LNCAP (cell line): ENCODE measurements around the gene PTPN5.

Source experiments
- CTCF ChIP-seq: fragments of 450-650 bp; IDR thresholded peaks from 2 replicates; pipeline ENCODE4 v1.5.1; 2017; ENCODE audit warnings: mild to moderate bottlenecking

PTPN5 gene

GRCh38 chr11:18748766-18749365 is 42.7 kb downstream of the PTPN5 start:
- TF ChIP-seq CTCF, result no peak

DNA sequence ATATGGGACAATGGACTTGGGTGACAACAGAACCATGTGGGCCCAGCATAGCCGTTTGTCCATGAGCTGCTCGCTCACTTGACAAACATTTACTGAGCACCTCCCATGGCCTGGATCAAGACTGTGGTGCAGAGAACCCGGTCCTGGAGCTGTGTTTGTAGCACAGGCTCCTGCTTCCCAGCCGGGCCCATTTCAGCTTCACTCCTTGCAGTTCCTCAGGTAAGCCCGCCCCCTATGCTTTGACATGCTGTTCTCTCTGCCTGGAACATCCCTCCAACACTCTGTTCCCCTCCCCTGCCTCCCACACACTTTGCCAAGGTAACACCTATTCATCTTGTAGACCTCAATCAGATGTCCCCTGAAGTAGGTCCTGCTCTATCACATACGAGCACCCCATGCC is 46.3 kb downstream of the PTPN5 start:
- no peak for TF ChIP-seq CTCF

- TF ChIP-seq CTCF, result no peak
Observed at GRCh38 chr11:18743900-18744514, 47.6 kb downstream of the PTPN5 start.

DNA sequence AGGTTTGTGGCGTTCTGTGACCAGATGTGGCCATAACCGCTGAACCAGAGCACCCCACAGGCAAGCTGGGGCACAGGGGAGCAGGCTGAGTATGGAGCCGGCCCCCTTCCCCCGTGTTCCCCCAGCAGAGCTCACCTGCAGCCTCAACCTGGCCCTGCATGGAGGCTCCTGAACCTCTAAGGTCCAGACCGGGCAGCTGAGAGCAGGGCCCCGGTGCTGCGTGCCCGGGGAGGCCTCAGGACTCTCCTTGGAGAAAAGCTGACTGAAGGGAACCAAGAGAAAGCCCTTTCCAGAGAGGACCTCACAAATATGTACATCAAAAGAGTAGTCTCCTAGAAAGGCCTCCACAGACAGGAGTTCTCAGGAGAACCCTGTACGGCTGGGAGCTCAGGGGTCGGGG is 48.2 kb downstream of the PTPN5 start:
- TF ChIP-seq CTCF, result no peak

DNA sequence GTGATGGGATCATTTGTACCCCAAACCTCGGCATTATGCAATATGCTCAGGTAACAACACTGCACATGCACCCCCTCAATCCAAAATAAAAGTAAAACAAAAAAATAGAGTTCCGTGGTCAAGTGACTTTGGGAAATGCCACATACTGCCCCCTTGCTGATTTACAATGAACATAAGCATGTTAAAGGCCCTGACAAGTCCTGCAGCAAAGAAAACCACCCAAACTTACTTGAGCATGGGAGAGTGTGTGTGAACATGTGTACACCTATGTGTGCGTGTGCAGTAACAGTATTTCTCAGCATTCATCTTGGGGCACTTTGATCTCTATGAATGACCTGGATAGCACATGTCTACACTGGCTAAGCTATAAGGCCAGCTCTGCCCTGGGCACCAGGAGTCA is 49.8 kb downstream of the PTPN5 start:
- TF ChIP-seq CTCF, result no peak

- no peak for TF ChIP-seq CTCF
Observed at GRCh38 chr11:18739685-18740084, 51.9 kb downstream of the PTPN5 start.

- no peak for TF ChIP-seq CTCF
Observed at GRCh38 chr11:18737642-18738041, 54.0 kb downstream of the PTPN5 start.
